SU-DHL-6 (cell line): ENCODE measurements around the gene SIRPD.

Source experiments
- CTCF ChIP-seq: fragments of 200-600 bp; sonication (generic); IDR thresholded peaks from one replicate; pipeline ENCODE4 v1.5.1; 2017; ENCODE audit warnings: antibody characterized with exemption, mild to moderate bottlenecking, low read length, moderate library complexity; ENCODE audit not compliant: insufficient read depth, poor library complexity, severe bottlenecking
- EZH2phosphoT487 ChIP-seq: fragments of 200-600 bp; sonication (generic), shearing (Covaris generic); conservative IDR thresholded peaks from 2 replicates; pipeline ENCODE4 v1.6.1; 2018; ENCODE audit warnings: mild to moderate bottlenecking, antibody characterized with exemption, low read length, moderate library complexity, mixed read lengths

DNA sequence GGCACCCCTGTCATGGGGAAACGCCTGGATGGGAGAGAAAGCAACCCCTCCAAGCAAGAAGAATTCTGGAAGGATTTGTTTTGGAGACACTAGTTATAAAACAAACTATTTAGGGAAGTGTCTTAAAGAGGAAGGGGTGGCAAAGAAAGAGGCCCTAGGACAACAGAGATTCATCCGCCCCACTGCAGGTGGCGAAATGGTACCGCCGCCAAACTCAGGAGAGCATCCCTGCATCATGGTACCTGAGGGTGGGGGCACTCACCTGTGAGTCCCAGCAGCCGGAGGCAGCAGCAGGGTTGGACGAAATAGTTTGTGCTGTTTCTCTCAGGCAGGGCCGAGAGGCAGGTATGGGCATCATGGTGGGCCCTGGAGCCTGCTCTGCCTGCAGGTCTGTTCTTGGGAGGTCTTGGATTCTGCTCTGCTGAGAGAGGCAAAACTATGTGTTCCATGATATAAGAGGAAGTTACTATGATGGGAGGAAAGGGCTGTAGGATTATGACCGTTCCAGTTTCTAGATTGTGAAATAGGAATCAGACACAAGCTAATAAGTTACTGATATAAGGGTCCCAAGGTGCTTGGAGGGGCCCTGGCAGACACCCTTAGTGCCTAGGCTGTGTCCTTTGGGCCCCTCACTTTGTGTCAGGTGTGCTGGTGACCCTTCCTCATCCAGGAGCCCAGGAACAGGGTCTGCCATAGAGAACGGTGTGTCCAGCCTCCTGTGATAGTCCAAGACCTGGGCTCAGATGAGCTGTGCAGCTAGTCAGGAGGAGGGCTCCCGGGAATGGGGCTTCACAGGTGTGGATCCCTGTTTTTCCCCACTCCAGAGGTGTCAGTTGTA lies 20.4 kb downstream of the SIRPD start:
- TF ChIP-seq CTCF: no peak
- TF ChIP-seq EZH2phosphoT487: no peak
